GM21576 (cell line): Measurements from ENCODE around the gene TAGLN.

Experiments
- ATAC-seq: cut with Tn5 transposase; IDR thresholded peaks from one replicate; pipeline ENCODE4 v1.9.1; 2021; ENCODE audit warnings: mild to moderate bottlenecking, moderate library complexity; ENCODE audit not compliant: unreplicated experiment

TAGLN gene

DNA sequence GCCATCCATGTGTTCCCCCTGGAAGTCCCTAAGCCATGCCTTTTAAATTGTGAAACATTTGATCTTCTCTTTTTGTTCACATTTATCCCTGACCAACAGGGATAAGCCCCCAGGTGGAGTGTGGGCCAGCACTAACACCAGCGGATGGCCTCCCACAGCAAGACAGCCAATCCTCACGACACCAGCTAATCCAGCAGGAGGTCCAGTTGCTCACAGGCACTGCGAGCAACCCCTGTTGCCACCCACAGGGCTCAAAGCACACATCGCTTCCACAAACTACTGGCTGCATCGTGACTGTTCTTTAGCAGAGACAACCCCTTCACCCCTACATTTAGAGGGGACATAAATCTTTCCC is 30.7 kb downstream of the TAGLN start:
- ATAC-seq: no peak

DNA sequence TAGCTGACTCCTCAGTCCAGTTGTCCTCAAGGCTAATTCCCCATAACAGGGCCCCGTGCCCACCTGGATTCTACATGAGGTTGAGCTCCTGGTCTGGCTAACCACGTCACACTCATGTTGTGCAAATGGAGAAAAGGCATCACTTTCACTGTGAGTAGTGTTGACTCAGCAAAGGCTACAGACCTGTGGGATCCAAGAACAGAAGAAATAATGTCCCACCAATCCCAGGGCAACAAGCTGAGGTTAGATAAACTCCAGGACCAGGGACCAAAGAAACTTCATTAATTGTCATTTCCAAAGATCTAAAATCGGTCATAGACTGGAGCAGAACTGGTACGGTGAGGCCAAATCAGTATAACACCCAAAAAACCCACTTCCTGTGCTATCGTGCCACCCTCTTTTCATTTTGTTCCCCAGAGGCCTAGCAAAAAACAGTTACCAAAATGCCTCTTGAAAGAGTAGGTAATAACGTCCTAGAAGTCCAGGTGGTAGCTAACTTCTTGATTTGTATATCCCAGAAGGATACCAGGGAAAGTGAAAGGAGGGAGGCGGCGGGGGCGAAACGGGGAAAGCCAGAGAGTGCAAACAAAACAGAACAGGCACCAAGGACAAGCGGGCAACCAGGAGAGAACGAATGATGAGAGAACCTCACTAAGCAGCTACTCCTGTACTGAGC is 31.3 kb downstream of the TAGLN start:
- no peak for ATAC-seq

DNA sequence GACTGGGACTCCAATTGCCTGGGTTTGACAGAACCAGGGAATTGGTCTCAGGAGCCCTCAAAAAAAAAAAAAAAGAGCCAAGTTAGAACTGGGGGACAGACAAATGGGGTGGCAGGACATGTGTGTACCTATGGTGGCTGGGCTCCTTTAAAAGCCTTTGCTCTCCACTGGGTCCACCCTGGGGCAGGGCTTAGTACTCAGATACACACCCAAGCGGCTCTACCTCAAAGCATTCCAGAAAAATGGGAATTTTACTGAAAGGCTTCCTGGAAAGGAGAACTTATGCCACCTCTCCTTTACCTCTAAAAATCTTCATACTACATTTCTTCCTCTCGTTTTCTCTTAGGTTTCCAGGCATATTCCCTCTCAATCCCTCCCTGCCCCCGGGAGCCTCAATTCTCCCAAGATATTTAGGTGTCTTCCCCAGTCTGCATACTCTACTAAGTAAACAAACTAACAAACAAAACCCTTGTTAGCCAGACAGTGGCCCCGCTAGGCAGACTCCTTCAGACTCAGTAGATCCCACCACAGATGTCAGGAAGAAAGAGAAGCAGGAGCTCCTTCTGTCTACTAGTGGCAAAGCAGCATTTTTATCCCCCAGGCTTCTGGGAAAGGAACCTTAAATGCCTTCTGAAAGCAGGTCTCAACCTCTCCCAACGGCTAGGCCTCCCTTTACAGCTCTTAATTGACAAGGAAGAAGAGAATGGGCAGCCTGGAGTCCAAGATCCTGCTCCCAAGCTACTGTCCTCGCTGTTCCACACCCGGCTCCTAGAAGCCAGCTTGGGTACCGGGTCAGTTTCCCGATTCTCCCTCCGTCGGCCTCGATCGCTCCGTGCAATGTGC is 32.0 kb downstream of the TAGLN start:
- no peak for ATAC-seq

DNA sequence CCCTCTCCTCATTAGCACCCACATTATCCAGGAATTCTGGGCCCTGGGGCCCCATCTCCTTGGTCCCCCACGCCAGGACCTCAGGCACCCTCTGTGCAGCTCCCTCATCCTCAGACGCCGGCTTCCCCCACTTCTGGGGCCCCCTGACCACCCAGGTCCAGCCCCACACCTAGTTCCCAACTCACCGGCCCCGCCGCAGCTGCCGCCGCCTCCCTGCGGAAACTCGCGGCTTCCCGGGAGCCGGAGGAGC is 32.6 kb downstream of the TAGLN start, which contains the start of gene PCSK7:
Gene PCSK7, minus strand, starts transcription at position 232 of the 250 bp plus-strand sequence. CDS start 2,229 bp downstream, outside the sequence.
- peak; percentile 0 for ATAC-seq

DNA sequence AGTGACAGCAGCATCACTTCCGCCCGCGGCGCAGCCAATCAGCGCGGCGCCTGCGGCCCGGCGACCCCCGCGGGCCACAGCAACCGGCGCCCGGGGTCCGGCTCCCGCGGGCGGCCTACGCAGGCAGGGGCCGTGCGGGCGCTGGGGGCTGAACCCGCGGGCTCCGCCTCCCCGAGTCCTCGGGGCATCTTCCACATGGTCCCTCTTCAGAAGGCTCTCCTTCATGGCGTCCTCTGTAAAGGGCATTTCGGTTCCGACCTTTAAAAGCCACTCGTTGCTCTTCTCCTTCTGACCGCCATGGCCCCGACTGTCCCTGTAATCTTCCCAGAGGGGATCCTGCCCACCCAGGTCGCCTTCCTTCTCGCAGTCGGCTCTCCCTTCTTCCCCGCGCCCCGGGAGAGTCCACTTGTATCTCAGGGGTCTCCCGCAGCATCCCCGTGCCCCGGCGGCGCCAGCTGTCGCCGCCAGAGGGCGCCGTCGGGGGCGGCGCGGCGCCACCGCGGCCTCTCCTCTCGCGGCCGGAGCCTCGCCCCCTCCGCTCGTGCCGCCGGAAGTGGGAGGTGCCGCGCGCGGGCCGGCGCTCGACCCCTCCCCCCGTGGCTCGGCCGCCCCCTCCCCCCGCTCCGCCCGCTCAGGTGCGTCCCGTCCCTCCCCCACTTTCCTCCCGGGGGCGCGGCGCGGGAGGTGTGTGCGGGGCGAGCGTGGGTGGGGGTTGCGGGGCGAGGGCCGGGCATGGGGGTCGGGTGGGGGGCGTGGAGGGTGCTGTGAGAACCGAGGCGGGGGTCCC is 33.1 kb downstream of the TAGLN start, which contains the start of gene RNF214:
Gene RNF214, plus strand, starts transcription at position 580 of the 787 bp plus-strand sequence. CDS start 1,602 bp downstream, outside the sequence.
- peak; percentile 57 for ATAC-seq

DNA sequence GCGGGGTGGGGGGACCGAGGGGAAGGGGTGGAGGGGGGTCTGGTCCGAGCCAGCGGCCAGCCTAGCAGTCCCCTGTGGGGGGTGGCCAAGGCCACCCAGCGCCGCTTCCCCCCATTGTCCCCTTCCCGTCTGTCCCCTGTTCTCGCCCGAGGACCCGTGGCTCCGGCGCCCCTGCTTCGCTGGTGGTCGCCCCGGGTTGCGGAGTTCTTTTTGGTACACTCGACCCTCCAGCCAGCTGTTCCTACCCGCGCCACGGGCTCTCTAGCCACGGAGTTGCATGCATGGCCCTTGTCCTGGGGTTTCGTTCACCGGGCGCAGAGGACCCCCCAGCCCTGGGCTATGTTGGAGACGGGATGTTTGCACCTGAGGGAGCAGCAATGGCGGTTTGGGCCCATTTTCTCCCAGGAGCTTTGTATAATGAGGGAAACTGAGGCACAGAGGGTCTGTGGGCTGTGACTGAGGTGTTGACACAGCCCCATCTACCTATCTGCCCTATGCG is 33.8 kb downstream of the TAGLN start:
- ATAC-seq: no peak

DNA sequence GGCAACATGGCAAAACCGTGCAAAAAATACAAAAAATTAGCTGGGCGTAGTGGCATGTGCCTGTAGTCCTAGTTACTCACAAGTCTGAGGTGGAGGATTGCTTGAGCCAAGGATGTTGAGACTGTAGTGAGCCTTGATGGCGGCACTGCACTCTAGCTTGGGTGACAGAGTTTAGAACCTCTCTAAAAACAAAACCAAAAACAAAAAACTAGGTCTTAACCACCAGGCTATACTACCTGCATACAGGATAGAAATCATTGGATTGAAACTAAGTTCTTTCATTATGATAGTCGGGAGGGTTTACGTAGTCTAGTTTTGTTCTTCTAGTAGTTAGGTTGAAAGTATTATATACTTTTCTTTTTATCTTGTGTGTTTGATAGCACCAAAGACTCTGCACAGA is 39.1 kb downstream of the TAGLN start:
- ATAC-seq: no peak

DNA sequence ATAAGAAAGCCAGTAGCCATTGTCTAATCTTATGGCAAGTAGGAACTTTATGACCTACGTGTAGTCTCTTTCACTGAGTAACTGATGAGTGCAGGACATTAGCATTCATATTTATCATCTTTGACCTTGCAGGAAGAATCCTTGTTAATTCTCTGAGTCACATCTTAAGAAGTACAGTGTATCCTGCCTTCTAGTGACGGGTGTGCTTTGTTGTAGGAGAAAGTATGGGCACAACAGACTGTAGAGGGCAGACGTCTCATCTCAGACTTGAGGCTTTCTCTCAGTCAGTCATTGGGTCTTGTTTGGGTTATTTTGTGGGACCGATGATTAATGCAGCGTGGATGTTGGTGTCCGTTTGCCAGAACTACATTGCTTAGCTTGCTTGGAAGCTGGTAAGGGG is 40.1 kb downstream of the TAGLN start:
- no peak for ATAC-seq

DNA sequence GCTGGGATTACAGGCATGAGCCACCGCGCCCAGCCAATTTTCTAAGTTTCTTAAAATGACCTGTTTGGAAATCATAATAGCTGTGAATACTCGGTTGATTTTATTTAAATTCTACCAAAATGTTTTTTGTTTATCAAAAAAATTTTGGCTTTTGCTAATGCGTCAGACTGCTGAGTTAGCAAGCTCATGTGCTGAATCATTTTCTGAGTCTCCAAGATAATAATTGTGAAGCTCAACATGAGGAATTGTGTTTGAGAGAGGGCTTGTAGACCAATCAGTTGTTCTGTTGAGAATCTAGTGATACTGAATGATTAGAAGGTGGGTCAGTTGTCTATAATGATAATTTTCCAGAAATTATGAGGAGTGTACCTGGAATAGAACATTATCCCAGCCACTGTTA is 49.2 kb downstream of the TAGLN start:
- no peak for ATAC-seq

DNA sequence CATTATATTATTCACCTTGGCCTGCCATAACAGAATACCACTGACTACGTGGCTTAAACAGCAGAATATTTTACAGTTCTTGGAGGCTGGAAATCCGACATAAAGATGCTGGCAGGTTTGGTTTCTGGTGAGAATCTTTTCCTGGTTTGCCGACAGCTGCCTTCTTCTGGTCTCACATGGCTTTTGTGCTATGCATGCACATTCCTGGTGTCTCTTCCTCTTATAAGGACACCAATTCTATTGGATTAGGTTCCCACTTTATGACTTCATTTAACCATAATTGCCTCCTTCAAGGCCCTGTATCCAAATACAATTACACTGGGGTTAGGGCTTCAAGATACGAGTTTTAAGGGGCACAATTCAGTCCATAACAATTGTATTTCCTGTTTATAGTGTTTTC is 50.4 kb downstream of the TAGLN start:
- ATAC-seq: no peak

DNA sequence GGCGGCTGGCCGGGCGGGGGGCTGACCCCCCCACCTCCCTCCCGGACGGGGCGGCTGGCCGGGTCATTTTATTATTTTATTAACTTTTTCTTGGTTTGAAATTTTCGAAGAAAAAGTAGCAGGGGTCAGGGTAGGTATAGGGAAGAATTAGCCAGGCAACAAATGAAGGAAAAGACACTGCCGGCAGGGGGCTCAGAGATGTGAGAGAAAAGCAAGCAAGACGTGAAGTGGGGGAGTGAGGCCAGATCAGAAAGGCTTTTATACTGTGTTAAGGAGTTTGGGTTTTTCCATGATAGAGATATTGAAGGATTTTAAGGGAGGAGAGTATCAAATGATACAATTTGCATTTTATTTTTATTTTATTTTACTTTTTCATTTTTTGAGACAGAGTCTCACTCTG is 52.3 kb downstream of the TAGLN start:
- ATAC-seq: no peak

DNA sequence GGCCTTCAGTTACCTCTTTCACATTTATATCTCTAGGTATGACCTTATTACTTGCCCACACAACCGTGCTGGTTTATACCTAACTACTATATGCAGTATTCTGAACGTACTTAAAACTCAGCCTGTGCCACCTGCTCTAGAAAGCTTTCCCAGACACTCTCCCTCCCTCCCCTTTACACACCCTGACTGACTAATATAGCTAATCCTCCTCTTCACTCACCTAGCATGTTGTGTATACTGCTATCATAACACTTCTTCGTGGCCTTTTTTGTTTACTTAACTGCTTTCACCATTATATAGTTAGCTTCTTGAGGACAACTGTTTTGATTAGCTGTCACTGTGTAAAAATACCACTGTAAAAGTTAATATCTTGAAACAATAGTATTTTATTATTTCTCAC is 56.8 kb downstream of the TAGLN start:
- ATAC-seq: no peak

DNA sequence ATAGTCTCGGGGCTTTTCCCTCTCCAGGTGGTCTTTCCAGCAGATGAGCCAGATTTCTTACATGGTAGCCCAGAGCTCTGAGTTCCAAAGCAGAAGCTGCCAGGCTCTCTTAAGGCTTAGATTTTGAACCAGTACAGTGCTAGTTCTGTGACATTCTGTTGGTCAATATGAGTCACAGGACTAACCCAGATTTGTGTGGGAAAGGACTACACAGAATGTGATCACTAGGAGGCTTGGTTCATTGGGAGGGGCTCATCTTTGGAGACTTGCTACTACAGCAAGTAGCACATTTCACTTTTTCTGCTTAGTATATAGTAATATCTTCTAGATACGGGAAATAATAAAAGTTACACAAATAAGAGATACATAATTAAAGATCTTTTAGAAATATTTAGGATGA is 57.4 kb downstream of the TAGLN start:
- no peak for ATAC-seq
